Kidney (tissue), 14 donors: ENCODE measurements around the gene C1QTNF1. TPM values are rescaled to one million over a fixed set of nuclear protein-coding genes. Genes with fewer than 3 reads are reported as not detected.

Experiments
- DNase-seq, 5 donors: peaks; one replicate each; pipeline ENCODE4 v3.0.0-alpha.2; 2013 to 2020
- FAIRE-seq: peaks from 2 replicates; lab custom pipeline; 2012; peaks lifted over from hg19 to GRCh38; lab: Jason Lieb, UNC
- H3K27ac ChIP-seq, 2 donors: one replicate each; pipeline ENCODE4 v1.7.0; 2013; ENCODE audit warnings: low read depth in 2 of 2, low read length in 2 of 2, inconsistent platforms in 1 of 2
- H3K27me3 ChIP-seq: one replicate; pipeline ENCODE4 v1.7.1; 2013; ENCODE audit warnings: low read length, inconsistent platforms; ENCODE audit not compliant: control insufficient read depth, insufficient read depth
- H3K36me3 ChIP-seq, 3 donors: one replicate each; pipeline versions ENCODE4 v1.7.0 to v1.7.1; 2013; ENCODE audit warnings: low read length in 3 of 3, control low read depth in 1 of 3, inconsistent platforms in 1 of 3; ENCODE audit not compliant: insufficient read depth in 3 of 3, control insufficient read depth in 2 of 3
- H3K4me1 ChIP-seq, 3 donors: one replicate each; pipeline versions ENCODE4 v1.7.0 to v1.7.1; 2013; ENCODE audit warnings: low read length in 3 of 3, inconsistent platforms in 1 of 3, low read depth in 1 of 3; ENCODE audit not compliant: control insufficient read depth in 2 of 3, insufficient read depth in 2 of 3
- H3K4me3 ChIP-seq, 3 donors: one replicate each; pipeline versions ENCODE4 v1.7.0 to v1.8.1; 2013; ENCODE audit warnings: low read length in 3 of 3, control low read depth in 1 of 3, inconsistent platforms in 1 of 3
- H3K9ac ChIP-seq, 3 donors: one replicate each; pipeline versions ENCODE4 v1.7.0 to v1.7.1; 2013; ENCODE audit warnings: low read length in 3 of 3, control low read depth in 1 of 3, inconsistent platforms in 1 of 3
- H3K9me3 ChIP-seq, 3 donors: one replicate each; pipeline versions ENCODE4 v1.7.0 to v1.7.1; 2013; ENCODE audit warnings: low read length in 3 of 3, control low read depth in 1 of 3, inconsistent platforms in 1 of 3; ENCODE audit not compliant: control insufficient read depth in 2 of 3, insufficient read depth in 1 of 3
- intact Hi-C: fragments of 100-400 bp; cut with DNase I; formaldehyde crosslinking; loops from one replicate; pipeline ENCODE4 v1.11.1; 2022
- polyA plus RNA-seq: library from polyadenylated mRNA; stranded (reverse); fragments of 350-450 nt; fragmentation: Illumina TruSeq; extraction: RNeasy Lipid Tissue Mini Kit (QIAGEN cat#74804); gene quantifications from one replicate; pipeline ENCODE4 v1.2.3, GENCODE V29; 2014; ENCODE audit warnings: low read depth, low replicate concordance; ENCODE audit not compliant: insufficient read depth
- total RNA-seq: library from RNA; stranded (reverse); fragmentation: NEBNext Ultra II Directional; extraction: Animal tissue kit (Norgen Biotek cat#: 25700); gene quantifications from one replicate; pipeline ENCODE4 v1.2.1, GENCODE V29; 2021
- TF ChIP-seq, protein P1 (sequence below): IDR thresholded peaks from 3 replicates; pipeline ENCODE4 v1.5.1; 2012; ENCODE audit warnings: mild to moderate bottlenecking, moderate library complexity, borderline replicate concordance; ENCODE audit not compliant: insufficient read depth; ENCODE audit errors: extremely low read depth
- donor health status: control.
- donor health status: control.
- donor health status: control.
- donor health status: control.
- donor health status: control.
- donor health status: DM: yes; HTN: yes; CAD: no.
- donor health status: Normal renal cell carcinoma (clear cell type).

The C1QTNF1 gene
- total and polyA plus RNA-seq, 2 donors from 2014 or later = 18.0 to 65.2 TPM

DNA sequence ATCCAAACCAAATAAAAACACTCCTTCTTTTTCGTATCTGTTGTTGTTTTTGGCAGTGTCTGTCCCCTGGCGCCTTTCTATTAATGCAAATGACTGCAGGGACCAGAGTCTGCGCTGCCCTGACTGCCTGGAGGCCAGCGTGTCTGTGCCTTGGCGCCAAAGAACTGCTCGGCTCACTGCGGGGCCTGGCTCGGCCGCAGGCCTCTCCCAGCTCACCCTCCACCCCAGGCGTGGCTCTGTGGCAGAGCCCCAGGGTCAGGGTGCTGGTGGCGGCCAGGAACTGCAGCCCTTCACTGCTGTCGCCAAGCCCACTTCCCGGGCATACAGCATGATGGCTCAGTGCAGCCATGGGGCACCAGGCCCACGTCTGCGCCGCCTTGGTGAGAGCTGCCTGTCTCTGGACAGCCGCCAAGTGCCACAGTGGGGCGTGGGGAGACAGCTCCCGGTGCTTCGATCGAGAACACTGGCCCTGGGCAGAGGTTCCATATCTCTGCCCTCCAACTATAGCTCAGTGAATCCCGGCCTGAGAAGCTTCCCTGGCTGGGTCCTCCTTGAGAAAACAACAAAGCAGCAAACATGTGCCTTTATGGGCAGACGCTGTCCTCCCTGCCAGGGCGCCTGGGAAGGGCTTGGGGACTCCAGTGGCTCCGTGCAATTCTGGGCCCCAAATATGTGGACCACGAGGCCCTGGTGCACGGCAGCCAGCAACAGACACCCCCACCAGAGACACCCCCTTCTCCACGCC lies 25.5 kb upstream of the C1QTNF1 start:
- intact Hi-C loops = no loop called here
- FAIRE-seq = no peak
- Histone ChIP-seq H3K27me3 (no peaks in the 10 kb centered on the region), H3K4me1 (peaks cover 0 to 8% (median 0%) of the 10 kb centered on the region in 3 donors), H3K4me3 (no peak overlapping the region), H3K36me3 (peaks cover 0 to 7% (median 6%) of the 10 kb centered on the region in 3 donors), H3K27ac (no peak overlapping the region), H3K9me3 (no peaks in the 10 kb centered on the region), H3K9ac (no peak overlapping the region)
- DNase-seq = peak in 1 of 5 donors; percentile 78
- TF ChIP-seq, protein P1, sequence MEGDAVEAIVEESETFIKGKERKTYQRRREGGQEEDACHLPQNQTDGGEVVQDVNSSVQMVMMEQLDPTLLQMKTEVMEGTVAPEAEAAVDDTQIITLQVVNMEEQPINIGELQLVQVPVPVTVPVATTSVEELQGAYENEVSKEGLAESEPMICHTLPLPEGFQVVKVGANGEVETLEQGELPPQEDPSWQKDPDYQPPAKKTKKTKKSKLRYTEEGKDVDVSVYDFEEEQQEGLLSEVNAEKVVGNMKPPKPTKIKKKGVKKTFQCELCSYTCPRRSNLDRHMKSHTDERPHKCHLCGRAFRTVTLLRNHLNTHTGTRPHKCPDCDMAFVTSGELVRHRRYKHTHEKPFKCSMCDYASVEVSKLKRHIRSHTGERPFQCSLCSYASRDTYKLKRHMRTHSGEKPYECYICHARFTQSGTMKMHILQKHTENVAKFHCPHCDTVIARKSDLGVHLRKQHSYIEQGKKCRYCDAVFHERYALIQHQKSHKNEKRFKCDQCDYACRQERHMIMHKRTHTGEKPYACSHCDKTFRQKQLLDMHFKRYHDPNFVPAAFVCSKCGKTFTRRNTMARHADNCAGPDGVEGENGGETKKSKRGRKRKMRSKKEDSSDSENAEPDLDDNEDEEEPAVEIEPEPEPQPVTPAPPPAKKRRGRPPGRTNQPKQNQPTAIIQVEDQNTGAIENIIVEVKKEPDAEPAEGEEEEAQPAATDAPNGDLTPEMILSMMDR = no peak

DNA sequence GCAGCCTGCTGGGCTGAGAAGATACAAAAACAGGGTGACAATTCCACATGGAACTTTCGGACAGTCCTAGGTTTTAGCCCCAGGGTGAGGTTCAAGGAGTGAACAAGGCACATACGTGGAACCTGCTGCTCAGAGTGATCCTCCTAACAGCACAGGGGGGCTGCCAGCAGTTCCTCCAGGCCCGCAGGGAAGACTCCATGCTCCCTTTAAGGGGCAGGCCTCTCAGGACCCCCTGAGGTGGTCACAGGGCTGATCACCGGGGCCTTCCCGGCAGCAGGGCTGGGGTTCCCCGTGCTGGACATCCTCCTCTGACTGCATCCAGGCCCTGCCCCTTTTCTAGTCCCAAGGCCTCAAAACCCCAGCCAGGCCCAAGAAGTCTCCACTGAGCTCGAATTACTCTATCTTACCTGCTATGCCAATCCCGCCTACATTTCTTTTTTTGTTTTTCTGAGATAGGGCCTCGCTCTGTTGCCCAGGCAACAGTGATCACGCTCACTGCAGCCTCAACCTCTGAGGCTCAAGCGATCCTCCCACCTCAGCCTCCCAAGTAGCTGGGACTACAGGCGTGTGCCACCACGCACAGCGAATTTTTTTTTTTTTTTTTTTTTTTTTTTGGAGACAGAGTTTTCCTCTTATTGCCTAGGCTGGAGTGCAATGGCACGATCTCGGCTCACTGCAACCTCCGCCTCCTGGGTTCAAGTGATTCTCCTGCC lies 24.8 kb upstream of the C1QTNF1 start:
- Histone ChIP-seq H3K27me3 (no peaks in the 10 kb centered on the region), H3K9me3 (no peaks in the 10 kb centered on the region), H3K9ac (no peak overlapping the region), H3K27ac (no peak overlapping the region), H3K4me3 (no peak overlapping the region), H3K36me3 (peaks cover 0 to 7% (median 6%) of the 10 kb centered on the region in 3 donors), H3K4me1 (peaks cover 0 to 8% (median 0%) of the 10 kb centered on the region in 3 donors)
- TF ChIP-seq, protein P1 = no peak
- FAIRE-seq (no peak), DNase-seq (peak in 1 of 5 donors; percentile 61)
- intact Hi-C loops = no loop called here

DNA sequence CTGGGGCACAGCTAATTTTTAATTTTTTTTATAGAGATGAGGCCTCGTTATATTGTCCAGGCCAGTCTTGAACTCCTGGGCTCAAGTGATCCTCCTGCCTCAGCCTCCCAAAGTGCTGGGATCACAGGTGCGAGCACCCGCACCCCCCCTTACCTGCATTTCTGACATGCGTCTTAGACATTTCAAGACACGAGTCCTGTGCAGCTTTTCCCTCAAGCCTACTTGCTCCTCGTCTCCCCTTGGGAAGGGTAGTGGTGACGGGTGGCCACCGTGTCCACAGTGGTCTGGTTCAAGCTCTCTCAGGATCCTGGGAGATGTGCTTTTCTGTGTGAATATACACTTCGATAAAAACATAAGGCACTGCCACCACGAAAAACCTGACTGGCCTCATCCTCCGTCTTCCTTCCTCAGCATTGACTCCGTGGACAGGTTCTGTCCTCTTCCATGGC lies 24.0 kb upstream of the C1QTNF1 start:
- H3K36me3 ChIP-seq = peaks cover 0 to 7% (median 6%) of the 10 kb centered on the region in 3 donors
- no peaks in the 10 kb centered on the region for H3K9me3 ChIP-seq
- H3K4me1 ChIP-seq = peaks cover 0 to 8% (median 0%) of the 10 kb centered on the region in 3 donors
- H3K9ac ChIP-seq = no peak overlapping the region
- H3K27ac ChIP-seq = no peak overlapping the region
- no peak overlapping the region for H3K4me3 ChIP-seq
- TF ChIP-seq, protein P1 = no peak
- DNase-seq = peak in 1 of 5 donors; percentile 17
- no peak for FAIRE-seq
- intact Hi-C loops = no loop called here
- H3K27me3 ChIP-seq = no peaks in the 10 kb centered on the region
